Measurements from ENCODE around the gene CCDC66. TPM values are rescaled to one million over a fixed set of nuclear protein-coding genes. Genes with fewer than 3 reads are reported as not detected.
A peak's percentile ranks its signal among the peaks of the same experiment; 100 is the strongest.

Gene CCDC66
- total RNA-seq, 1 experiment from 2014 or later = 17.7 TPM

GRCh38 chr3:56621681-56622080 is 64.7 kb downstream of the CCDC66 start:
- no peak for DNase-seq (ENCODE audit: low read depth)

GRCh38 chr3:56622381-56622780 is 65.4 kb downstream of the CCDC66 start:
- no peak for DNase-seq (ENCODE audit: low read depth)

- peak; percentile 28 for DNase-seq (ENCODE audit: low read depth)
Measured at GRCh38 chr3:56624725-56625124, 67.8 kb downstream of the CCDC66 start.

- DNase-seq (ENCODE audit: low read depth) = no peak
Measured at GRCh38 chr3:56629047-56629446, 72.1 kb downstream of the CCDC66 start.

- no peak for DNase-seq (ENCODE audit: low read depth)
Measured at GRCh38 chr3:56629451-56629850, 72.5 kb downstream of the CCDC66 start.

- DNase-seq (ENCODE audit: low read depth) = no peak
Measured at GRCh38 chr3:56630966-56631365, 74.0 kb downstream of the CCDC66 start.

GRCh38 chr3:56633181-56633580 is 76.2 kb downstream of the CCDC66 start:
- DNase-seq (ENCODE audit: low read depth) = no peak

GRCh38 chr3:56633602-56634535 is 76.9 kb downstream of the CCDC66 start:
- DNase-seq (ENCODE audit: low read depth) = no peak

- no peak for DNase-seq (ENCODE audit: low read depth)
Measured at GRCh38 chr3:56645407-56645806, 88.4 kb downstream of the CCDC66 start.

- no peak for DNase-seq (ENCODE audit: low read depth)
Measured at GRCh38 chr3:56654460-56654859, 97.5 kb downstream of the CCDC66 start.

GRCh38 chr3:56655709-56656108 is 98.7 kb downstream of the CCDC66 start:
- no peak for DNase-seq (ENCODE audit: low read depth)

- DNase-seq (ENCODE audit: low read depth) = no peak
Measured at GRCh38 chr3:56664823-56665222, 107.8 kb downstream of the CCDC66 start.

- no peak for DNase-seq (ENCODE audit: low read depth)
Measured at GRCh38 chr3:56667973-56668579, 111.1 kb downstream of the CCDC66 start.

Other genes with a start within 250 kb of the CCDC66 start
- 0.10 and 0.24 TPM in 2 replicates for gene ERC2, start 88.7 kb upstream of the CCDC66 start, total RNA-seq (2014; rRNA removed; shearing (Covaris generic))
- 69.0 and 86.3 TPM in 2 replicates for gene TASOR, start 126.1 kb downstream of the CCDC66 start, total RNA-seq (2014; rRNA removed; shearing (Covaris generic))
- 9.8 and 14.5 TPM in 2 replicates for gene ARHGEF3, start 244.8 kb downstream of the CCDC66 start, total RNA-seq (2014; rRNA removed; shearing (Covaris generic))